Adrenal gland (tissue), 12 donors: ENCODE data around the gene ALDH3B1. TPM values are rescaled to one million over a fixed set of nuclear protein-coding genes. Genes with fewer than 3 reads are reported as not detected.
"Not testable (repeated sequence)": the region's sequence is repeated elsewhere in the genome, so short reads cannot be mapped to it uniquely, and the experiment has no call there.

Source experiments
- DNase-seq, 7 donors: peaks; one replicate each; pipeline ENCODE4 v3.0.0-alpha.2; 2019 to 2020
- H3K27ac ChIP-seq, 5 donors: fragments of 200-600 bp; sonication (generic) in 4 of 5; 1 replicate in 3 of 5; 2 replicates in 2 of 5; pipeline versions ENCODE4 v1.5.1 to v1.8.0; 2016 to 2020; ENCODE audit warnings: mild to moderate bottlenecking in 1 of 5
- H3K27me3 ChIP-seq: fragments of 200-600 bp; 2 replicates; pipeline ENCODE4 v1.8.0; 2021
- H3K36me3 ChIP-seq, 2 donors: fragments of 200-600 bp; replicated peaks in 1 of 2; 1 replicate in 1 of 2; 2 replicates in 1 of 2; pipeline versions ENCODE4 v1.5.1 to v1.8.0; 2018 to 2022
- H3K4me1 ChIP-seq, 2 donors: fragments of 200-600 bp; replicated peaks in 1 of 2; 1 replicate in 1 of 2; 2 replicates in 1 of 2; pipeline versions ENCODE4 v1.5.1 to v1.8.0; 2018 to 2021
- H3K4me3 ChIP-seq, 4 donors: fragments of 200-600 bp; sonication (generic) in 3 of 4; one replicate each; pipeline ENCODE4 v1.5.1; 2016 to 2018
- H3K9me3 ChIP-seq, 3 donors: fragments of 200-600 bp; sonication (generic) in 1 of 3; replicated peaks in 1 of 3; 1 replicate in 2 of 3; 2 replicates in 1 of 3; pipeline versions ENCODE4 v1.5.1 to v1.8.0; 2016 to 2021
- POLR2A ChIP-seq, 2 donors: fragments of 450-650 bp; IDR thresholded peaks; one replicate each; pipeline ENCODE4 v1.6.1; 2017; ENCODE audit warnings: antibody characterized with exemption in 2 of 2, mild to moderate bottlenecking in 2 of 2, moderate library complexity in 1 of 2
- WGBS, 4 donors: extraction: QIAGEN DNeasy Blood & Tissue Kit in 2 of 4; methylation state at CpG; one replicate each; pipeline versions ENCODE4 v1.1.5 to v1.1.7; 2013 to 2017; 5-methylcytosine and 5-hydroxymethylcytosine counted together
- intact Hi-C, 2 donors: fragments of 100-400 bp; cut with DNase I; formaldehyde crosslinking; loops; one replicate each; pipeline versions ENCODE4 v1.14.1 to v1.15.0; 2022 to 2023
- polyA plus RNA-seq, 3 donors: library from polyadenylated mRNA; stranded (reverse); fragments of 200-250 nt in 2 of 3; fragments of 350-450 nt in 1 of 3; fragmentation: Illumina TruSeq in 1 of 3; extraction: RNeasy Lipid Tissue Mini Kit (QIAGEN cat#74804) in 1 of 3; gene quantifications; one replicate each; pipeline ENCODE4 v1.2.3, GENCODE V29; 2013 to 2014
- total RNA-seq, 9 donors: library from RNA; depleted of rRNA in 4 of 9; stranded (reverse); fragments of >200 nt in 4 of 9; fragments of 120-200 nt in 1 of 9; fragmentation: NEBNext Ultra II Directional in 1 of 9; extraction: Animal tissue kit (Norgen Biotek cat#: 25700) in 1 of 9; gene quantifications; one replicate each; pipeline versions ENCODE4 v1.1.0 to v1.2.4, GENCODE V29; 2013 to 2023
- TF ChIP-seq, protein P1 (sequence below), 6 experiments: fragments of 450-650 bp in 4 of 6; fragments of 200-600 bp in 2 of 6; sonication (generic) in 1 of 6; IDR thresholded peaks; 1 replicate in 5 of 6; 2 replicates in 1 of 6; pipeline versions ENCODE4 v1.5.1 to v1.8.0; 2016 to 2021; ENCODE audit warnings: antibody characterized with exemption in 6 of 6, mild to moderate bottlenecking in 2 of 6, moderate library complexity in 1 of 6
- donor health status: healthy with polysubstance abuse.
- donor health status: Bipolar disorder and iron deficiency.
- donor health status: DM: yes; HTN: yes; CAD: no.
- donor health status: DM: no; HTN: no; CAD: no.
- donor health status: DM: no; HTN: no; CAD: no.
- donor health status: DM: yes; HTN: yes; CAD: no.

Gene ALDH3B1
- total and polyA plus RNA-seq, 12 donors, result 0.72 to 70.3 (median 51.6) TPM

DNA sequence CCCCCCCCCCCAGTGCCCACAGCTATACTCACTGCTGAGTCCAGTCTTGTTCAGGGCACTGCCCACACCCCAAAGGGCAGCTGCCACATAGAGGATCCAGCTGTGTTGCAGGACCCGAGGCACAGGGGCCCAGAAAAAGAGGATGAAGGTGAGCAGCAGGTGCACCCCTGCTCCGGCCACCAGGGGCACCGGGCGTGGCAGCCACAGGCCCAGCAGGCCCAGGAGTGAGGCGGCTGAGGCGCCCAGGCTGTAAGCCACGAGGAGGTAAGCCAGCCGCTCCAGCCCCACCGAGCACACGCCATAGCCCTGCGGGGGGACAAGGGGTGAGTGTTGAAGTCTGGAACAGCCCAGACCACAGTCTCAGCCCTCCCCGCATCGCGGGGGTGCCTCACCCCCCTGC, 14.5 kb upstream of the ALDH3B1 start:
- H3K4me3 ChIP-seq, intact Hi-C loops, H3K36me3 ChIP-seq, H3K9me3 ChIP-seq, H3K27me3 ChIP-seq, H3K4me1 ChIP-seq, H3K27ac ChIP-seq: not testable (repeated sequence)
- 78 to 100% (median 87%) methylated on average over 5 to 14 of the region's 14 CpGs for WGBS, 4 donors
- DNase-seq, result peak in 1 of 7 donors; percentile 13

DNA sequence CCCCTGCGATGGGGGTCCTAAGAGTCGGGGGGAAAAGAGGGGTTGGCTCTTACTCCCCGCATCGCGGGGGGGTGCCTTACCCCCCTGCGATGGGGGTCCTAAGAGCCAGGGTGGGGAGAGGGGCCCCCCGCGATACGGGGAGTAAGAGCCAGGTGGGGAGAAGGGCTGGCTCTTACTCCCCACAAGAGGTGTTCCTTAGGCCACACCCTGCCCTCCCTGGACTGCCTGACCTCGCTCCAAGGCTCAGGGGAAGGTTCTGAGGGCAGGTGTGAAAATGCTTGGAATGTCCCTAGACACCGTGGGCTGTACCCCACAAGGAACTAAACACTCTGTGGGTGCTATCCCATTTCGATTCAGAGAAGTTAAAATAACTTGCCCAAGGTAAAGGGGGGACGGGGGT, 14.1 kb upstream of the ALDH3B1 start:
- Histone ChIP-seq H3K4me1 (peaks cover 6 to 7% of the 10 kb centered on the region in 2 donors), H3K4me3 (no peak overlapping the region), H3K27me3 (no peaks in the 10 kb centered on the region), H3K36me3 (no peaks in the 10 kb centered on the region), H3K27ac (no peak overlapping the region), H3K9me3 (no peaks in the 10 kb centered on the region)
- no peak for TF ChIP-seq POLR2A (IDR thresholded peaks at IDR 0.05)
- TF ChIP-seq, protein P1, sequence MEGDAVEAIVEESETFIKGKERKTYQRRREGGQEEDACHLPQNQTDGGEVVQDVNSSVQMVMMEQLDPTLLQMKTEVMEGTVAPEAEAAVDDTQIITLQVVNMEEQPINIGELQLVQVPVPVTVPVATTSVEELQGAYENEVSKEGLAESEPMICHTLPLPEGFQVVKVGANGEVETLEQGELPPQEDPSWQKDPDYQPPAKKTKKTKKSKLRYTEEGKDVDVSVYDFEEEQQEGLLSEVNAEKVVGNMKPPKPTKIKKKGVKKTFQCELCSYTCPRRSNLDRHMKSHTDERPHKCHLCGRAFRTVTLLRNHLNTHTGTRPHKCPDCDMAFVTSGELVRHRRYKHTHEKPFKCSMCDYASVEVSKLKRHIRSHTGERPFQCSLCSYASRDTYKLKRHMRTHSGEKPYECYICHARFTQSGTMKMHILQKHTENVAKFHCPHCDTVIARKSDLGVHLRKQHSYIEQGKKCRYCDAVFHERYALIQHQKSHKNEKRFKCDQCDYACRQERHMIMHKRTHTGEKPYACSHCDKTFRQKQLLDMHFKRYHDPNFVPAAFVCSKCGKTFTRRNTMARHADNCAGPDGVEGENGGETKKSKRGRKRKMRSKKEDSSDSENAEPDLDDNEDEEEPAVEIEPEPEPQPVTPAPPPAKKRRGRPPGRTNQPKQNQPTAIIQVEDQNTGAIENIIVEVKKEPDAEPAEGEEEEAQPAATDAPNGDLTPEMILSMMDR (IDR thresholded peaks at IDR 0.05), result no peak
- DNase-seq, result peak in 1 of 7 donors; percentile 14
- WGBS, 4 donors, result 82 to 94% (median 92%) methylated on average over 4 to 13 of the region's 13 CpGs
- intact Hi-C loops, result no loop called here

DNA sequence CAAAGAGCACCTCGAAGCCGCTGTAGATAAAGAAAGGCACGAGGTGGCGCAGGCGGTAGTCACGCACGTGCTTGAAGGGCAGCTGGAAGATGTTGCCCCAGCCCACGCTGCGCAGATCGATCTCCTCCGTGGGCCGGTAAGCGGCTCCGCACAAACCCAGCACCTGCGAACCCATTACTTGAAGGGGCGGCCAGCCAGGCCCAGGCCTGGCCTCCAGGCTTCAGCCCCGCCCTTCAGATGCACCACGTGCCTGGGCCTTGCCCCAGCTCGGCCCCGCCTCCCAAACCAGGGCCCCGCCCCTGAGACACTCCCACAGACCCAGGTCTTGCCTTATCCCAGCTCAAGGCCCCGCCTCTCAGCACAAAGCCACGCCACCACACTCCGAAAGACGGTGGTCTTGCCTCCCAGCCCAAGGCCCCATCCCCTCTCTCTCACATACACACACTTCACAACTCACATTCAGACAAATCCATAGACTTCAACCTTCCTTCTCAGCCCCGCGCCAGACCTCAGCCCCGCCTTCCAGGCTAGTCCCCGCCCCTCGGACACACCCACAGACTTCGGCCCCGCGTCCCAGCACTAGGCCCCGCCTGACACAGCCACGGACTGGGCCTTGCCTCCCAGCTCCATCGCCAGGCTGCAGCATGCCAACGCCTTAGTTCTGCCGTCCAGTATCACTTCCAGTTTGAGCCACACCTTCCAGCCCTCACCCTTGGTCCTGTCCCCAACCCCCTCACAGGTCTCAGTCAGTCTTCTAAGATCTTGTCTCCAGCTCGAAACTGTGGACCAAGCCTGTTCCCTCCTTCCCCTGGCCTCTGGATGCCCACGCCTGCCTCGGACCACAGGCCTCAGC, 13.3 kb upstream of the ALDH3B1 start:
- H3K4me1 ChIP-seq, result no peaks in the 10 kb centered on the region
- intact Hi-C loops, result no loop called here
- no peak overlapping the region for H3K4me3 ChIP-seq
- no peak overlapping the region for H3K27ac ChIP-seq
- DNase-seq, result peak; percentile 67 to 89 (median 81)
- H3K9me3 ChIP-seq, result no peaks in the 10 kb centered on the region
- no peaks in the 10 kb centered on the region for H3K36me3 ChIP-seq
- TF ChIP-seq, protein P1 (IDR thresholded peaks at IDR 0.05), result no peak
- TF ChIP-seq POLR2A (IDR thresholded peaks at IDR 0.05), result no peak
- no peaks in the 10 kb centered on the region for H3K27me3 ChIP-seq
- WGBS, 4 donors, result 49 to 63% (median 60%) methylated on average over 27 to 41 of the region's 41 CpGs

DNA sequence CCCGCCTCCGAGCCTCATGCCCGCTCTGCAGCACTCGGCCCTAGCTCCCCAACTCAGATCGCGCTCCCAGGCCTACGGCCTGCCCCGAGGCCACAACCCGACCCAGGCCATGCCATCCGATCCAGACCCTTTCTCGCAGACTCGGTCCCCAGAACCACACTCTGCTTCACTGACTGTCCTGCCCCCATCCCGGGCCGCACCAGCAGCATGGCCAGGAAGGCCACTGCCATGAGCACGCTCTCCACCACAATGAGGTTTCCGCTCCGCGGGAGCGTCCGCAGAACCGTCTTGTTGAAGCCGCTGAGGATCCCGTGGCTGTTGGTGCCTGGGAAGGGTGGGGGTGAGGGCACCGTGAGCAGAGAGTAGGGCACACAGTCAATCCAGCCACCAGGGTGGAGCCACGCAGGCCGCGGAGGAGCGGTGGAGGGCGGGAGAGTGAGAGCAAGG, 12.6 kb upstream of the ALDH3B1 start:
- intact Hi-C loops, result no loop called here
- Histone ChIP-seq H3K27me3 (no peaks in the 10 kb centered on the region), H3K36me3 (no peaks in the 10 kb centered on the region), H3K4me3 (no peak overlapping the region), H3K9me3 (no peaks in the 10 kb centered on the region), H3K4me1 (no peaks in the 10 kb centered on the region), H3K27ac (no peak overlapping the region)
- no peak for TF ChIP-seq POLR2A (IDR thresholded peaks at IDR 0.05)
- TF ChIP-seq, protein P1 (IDR thresholded peaks at IDR 0.05), result no peak
- peak in 2 of 7 donors; percentile 16 to 26 for DNase-seq
- 91 to 97% (median 94%) methylated on average over 26 to 29 of the region's 29 CpGs for WGBS, 4 donors
